SU-DHL-6 (cell line): ENCODE data around the gene SHISAL1.

ENCODE experiments used
- H2AFZ ChIP-seq: fragments of 200-600 bp; sonication (generic); 2 replicates; pipeline ENCODE4 v1.6.1; 2014; ENCODE audit warnings: low read depth, mild to moderate bottlenecking, moderate library complexity, mixed read lengths, antibody characterized with exemption, low read length; ENCODE audit not compliant: severe bottlenecking
- H3F3A ChIP-seq: fragments of 200-600 bp; shearing (Covaris generic); 2 replicates; pipeline ENCODE4 v1.6.0; 2016; ENCODE audit warnings: antibody characterized with exemption, mild to moderate bottlenecking; ENCODE audit not compliant: insufficient read depth
- H3K27ac ChIP-seq: fragments of 200-600 bp; sonication (generic); 2 replicates; pipeline ENCODE4 v1.5.1; 2016; ENCODE audit warnings: low read depth, mild to moderate bottlenecking, low read length, moderate library complexity, mixed read lengths
- H3K27me3 ChIP-seq: fragments of 200-600 bp; sonication (generic), shearing (Covaris generic); 2 replicates; pipeline ENCODE4 v1.6.0; 2014; ENCODE audit warnings: mild to moderate bottlenecking, low read length
- H3K36me3 ChIP-seq: fragments of 200-600 bp; sonication (generic); 2 replicates; pipeline ENCODE4 v1.6.1; 2014; ENCODE audit warnings: mild to moderate bottlenecking, low read length, mixed read lengths
- H3K4me2 ChIP-seq: fragments of 300-600, 200-600 bp; shearing (Covaris generic), sonication (generic); 2 replicates; pipeline ENCODE4 v1.6.0; 2014; ENCODE audit warnings: low read length, low read depth, mild to moderate bottlenecking; ENCODE audit not compliant: poor library complexity, severe bottlenecking
- H3K4me3 ChIP-seq: fragments of 200-600 bp; sonication (generic); 2 replicates; pipeline ENCODE4 v1.5.1; 2014; ENCODE audit warnings: antibody characterized with exemption, low read length, mild to moderate bottlenecking, mixed read lengths; ENCODE audit not compliant: insufficient read depth, poor library complexity, severe bottlenecking
- H3K79me2 ChIP-seq: fragments of 200-600 bp; sonication (generic); 2 replicates; pipeline ENCODE4 v1.6.1; 2014; ENCODE audit warnings: mild to moderate bottlenecking, low read length, moderate library complexity; ENCODE audit not compliant: insufficient read depth
- H3K9ac ChIP-seq: fragments of 200-600 bp; sonication (generic); 2 replicates; pipeline ENCODE4 v1.7.0; 2014; ENCODE audit warnings: mild to moderate bottlenecking, low read length
- H3K9me2 ChIP-seq: fragments of 200-600 bp; sonication (generic); replicated peaks from 2 replicates; pipeline ENCODE4 v1.6.1; 2014; ENCODE audit warnings: low read length; ENCODE audit not compliant: insufficient read depth
- H3K9me3 ChIP-seq: fragments of 200-600 bp; sonication (generic); 2 replicates; pipeline ENCODE4 v1.6.1; 2014; ENCODE audit warnings: low read length, mixed read lengths; ENCODE audit not compliant: insufficient read depth
- H4K20me1 ChIP-seq: fragments of 200-600 bp; sonication (generic); 2 replicates; pipeline ENCODE4 v1.6.1; 2014; ENCODE audit warnings: low read depth, mild to moderate bottlenecking, antibody characterized with exemption, low read length, moderate library complexity, mixed read lengths
- CTCF ChIP-seq: fragments of 200-600 bp; sonication (generic); IDR thresholded peaks from one replicate; pipeline ENCODE4 v1.5.1; 2017; ENCODE audit warnings: antibody characterized with exemption, mild to moderate bottlenecking, low read length, moderate library complexity; ENCODE audit not compliant: insufficient read depth, poor library complexity, severe bottlenecking
- EZH2phosphoT487 ChIP-seq: fragments of 200-600 bp; sonication (generic), shearing (Covaris generic); conservative IDR thresholded peaks from 2 replicates; pipeline ENCODE4 v1.6.1; 2018; ENCODE audit warnings: mild to moderate bottlenecking, antibody characterized with exemption, low read length, moderate library complexity, mixed read lengths

The SHISAL1 gene

GRCh38 chr22:44256085-44256484, 56.7 kb downstream of the SHISAL1 start:
- H4K20me1 ChIP-seq: no peaks in the 10 kb centered on the region
- H2AFZ ChIP-seq: no peak overlapping the region
- no peaks in the 10 kb centered on the region for H3F3A ChIP-seq

GRCh38 chr22:44254811-44255210, 57.9 kb downstream of the SHISAL1 start:
- H3K4me3 ChIP-seq: no peak overlapping the region
- H3K9ac ChIP-seq: no peak overlapping the region
- TF ChIP-seq CTCF: no peak
- TF ChIP-seq EZH2phosphoT487: no peak
- H2AFZ ChIP-seq: no peak overlapping the region
- H3K36me3 ChIP-seq: no peaks in the 10 kb centered on the region
- H3K27me3 ChIP-seq: no peaks in the 10 kb centered on the region
- no peak overlapping the region for H3K27ac ChIP-seq
- no peaks in the 10 kb centered on the region for H3F3A ChIP-seq
- no peak overlapping the region for H3K4me2 ChIP-seq
- no peaks in the 10 kb centered on the region for H3K79me2 ChIP-seq
- peaks cover under 1% of the 10 kb centered on the region; the same call in 1 of the 2 replicates for H3K9me3 ChIP-seq
- no peaks in the 10 kb centered on the region for H4K20me1 ChIP-seq
- no peaks in the 10 kb centered on the region for H3K9me2 ChIP-seq

More at GRCh38 chr22:44256085-44256484, 56.7 kb downstream of the SHISAL1 start:
- no peak overlapping the region for H3K4me2 ChIP-seq
- no peaks in the 10 kb centered on the region for H3K27me3 ChIP-seq
- H3K4me3 ChIP-seq: no peak overlapping the region
- H3K36me3 ChIP-seq: no peaks in the 10 kb centered on the region
- H3K27ac ChIP-seq: no peak overlapping the region
- TF ChIP-seq EZH2phosphoT487 (no peak), CTCF (no peak)
- H3K9ac ChIP-seq: no peak overlapping the region
- no peaks in the 10 kb centered on the region for H3K79me2 ChIP-seq
- H3K9me2 ChIP-seq: no peaks in the 10 kb centered on the region
- H3K9me3 ChIP-seq: no peaks in the 10 kb centered on the region

GRCh38 chr22:44249376-44250147, 63.2 kb downstream of the SHISAL1 start:
- Histone ChIP-seq H3K9me3 (peaks cover 4% of the 10 kb centered on the region; the same call in 1 of the 2 replicates), H3K9me2 (no peaks in the 10 kb centered on the region), H3K27ac (no peak overlapping the region), H3K4me2 (no peak overlapping the region), H3K4me3 (no peak overlapping the region), H3K36me3 (no peaks in the 10 kb centered on the region), H4K20me1 (no peaks in the 10 kb centered on the region), H3K79me2 (no peaks in the 10 kb centered on the region), H3K9ac (no peak overlapping the region), H2AFZ (no peak overlapping the region), H3K27me3 (no peaks in the 10 kb centered on the region), H3F3A (no peaks in the 10 kb centered on the region)
- no peak for TF ChIP-seq EZH2phosphoT487
- TF ChIP-seq CTCF: no peak
